ENCODE measurements around the gene SLC6A5. TPM values are rescaled to one million over a fixed set of nuclear protein-coding genes. Genes with fewer than 3 reads are reported as not detected.

SLC6A5 gene
- total and polyA plus RNA-seq, 8 donors: not detected

GRCh38 chr11:20670932-20671403 is 71.6 kb downstream of the SLC6A5 start:
- no peaks in the 10 kb centered on the region for H3K9me3 ChIP-seq
- no peak overlapping the region for H3K27ac ChIP-seq
- peaks cover 46 to 87% of the 10 kb centered on the region in 2 donors for H3K27me3 ChIP-seq
- DNase-seq (peak in 1 of 4 donors; percentile 51), ATAC-seq (no peak)
- peaks cover 0 to 8% of the 10 kb centered on the region in 2 donors for H3K4me1 ChIP-seq
- no peaks in the 10 kb centered on the region for H3K36me3 ChIP-seq
- no peak for TF ChIP-seq CTCF (IDR thresholded peaks at IDR 0.05)
- no peak overlapping the region for H3K4me3 ChIP-seq
- intact Hi-C loops (cut with DNase I): no loop called here

GRCh38 chr11:20671856-20672546 is 72.6 kb downstream of the SLC6A5 start:
- DNase-seq: no peak
- Histone ChIP-seq H3K36me3 (no peaks in the 10 kb centered on the region), H3K9me3 (no peaks in the 10 kb centered on the region), H3K27ac (no peak overlapping the region), H3K27me3 (peaks cover 46 to 77% of the 10 kb centered on the region in 2 donors), H3K4me3 (no peak overlapping the region), H3K4me1 (peaks cover 0 to 8% of the 10 kb centered on the region in 2 donors)
- ATAC-seq: no peak
- intact Hi-C loops (cut with DNase I): no loop called here
- peak in 1 of 2 donors; percentile 4 for TF ChIP-seq CTCF (IDR thresholded peaks at IDR 0.05)

GRCh38 chr11:20672575-20672974 is 73.2 kb downstream of the SLC6A5 start:
- Histone ChIP-seq H3K4me1 (peaks cover 0 to 8% of the 10 kb centered on the region in 2 donors), H3K27me3 (peaks cover 46 to 71% of the 10 kb centered on the region in 2 donors), H3K4me3 (no peak overlapping the region), H3K36me3 (no peaks in the 10 kb centered on the region), H3K27ac (no peak overlapping the region), H3K9me3 (no peaks in the 10 kb centered on the region)
- intact Hi-C loops (cut with DNase I): no loop called here
- ATAC-seq (peak; percentile 33), DNase-seq (no peak)
- no peak for TF ChIP-seq CTCF (IDR thresholded peaks at IDR 0.05)

- no peak overlapping the region for H3K4me3 ChIP-seq
- H3K4me1 ChIP-seq: no peaks in the 10 kb centered on the region
- intact Hi-C loops (cut with DNase I): no loop called here
- H3K27me3 ChIP-seq: peaks cover 8 to 31% of the 10 kb centered on the region in 2 donors
- H3K9me3 ChIP-seq: no peaks in the 10 kb centered on the region
- no peaks in the 10 kb centered on the region for H3K36me3 ChIP-seq
- no peak for TF ChIP-seq CTCF (IDR thresholded peaks at IDR 0.05)
- no peak for DNase-seq
- ATAC-seq: no peak
- H3K27ac ChIP-seq: no peak overlapping the region
Measured at GRCh38 chr11:20676658-20677057, 77.2 kb downstream of the SLC6A5 start.

- H3K9me3 ChIP-seq: no peaks in the 10 kb centered on the region
- no peaks in the 10 kb centered on the region for H3K27me3 ChIP-seq
- no peaks in the 10 kb centered on the region for H3K4me1 ChIP-seq
- H3K36me3 ChIP-seq: no peaks in the 10 kb centered on the region
- intact Hi-C loops (cut with DNase I): no loop called here
- no peak for DNase-seq
- H3K27ac ChIP-seq: no peak overlapping the region
- TF ChIP-seq CTCF (IDR thresholded peaks at IDR 0.05): no peak
- no peak for ATAC-seq
- no peak overlapping the region for H3K4me3 ChIP-seq
Measured at GRCh38 chr11:20688761-20689160, 89.4 kb downstream of the SLC6A5 start.
